Mesothelial cell of epicardium (in vitro differentiated cells): Measurements from ENCODE around the gene ZBTB40. TPM values are rescaled to one million over a fixed set of nuclear protein-coding genes. Genes with fewer than 3 reads are reported as not detected.

Experiments
- DNase-seq, 2 experiments: peaks; one replicate each; pipeline ENCODE4 v3.0.0; 2021; ENCODE audit warnings: low spot score in 2 of 2; ENCODE audit not compliant: unreplicated experiment in 2 of 2
- H3K27ac Mint-ChIP-seq: 2 replicates; pipeline ENCODE4 v1.8.0; 2021; ENCODE audit warnings: mixed read lengths
- H3K27me3 Mint-ChIP-seq: 2 replicates; pipeline ENCODE4 v1.8.0; 2021; ENCODE audit warnings: low read depth, mixed read lengths
- H3K36me3 Mint-ChIP-seq: 2 replicates; pipeline ENCODE4 v1.8.0; 2021; ENCODE audit warnings: mixed read lengths
- H3K4me1 Mint-ChIP-seq: 2 replicates; pipeline ENCODE4 v1.8.0; 2021; ENCODE audit warnings: mixed read lengths
- H3K4me3 Mint-ChIP-seq: 2 replicates; pipeline ENCODE4 v1.8.0; 2021; ENCODE audit warnings: mild to moderate bottlenecking, moderate library complexity, mixed read lengths
- H3K9me3 Mint-ChIP-seq: 2 replicates; pipeline ENCODE4 v1.8.0; 2021; ENCODE audit warnings: mixed read lengths
- CTCF ChIP-seq: fragments of 200-600 bp; sonication (generic); IDR thresholded peaks from one replicate; pipeline ENCODE4 v1.5.0; 2021; ENCODE audit warnings: antibody characterized with exemption; ENCODE audit not compliant: unreplicated experiment
- total RNA-seq: library from RNA; stranded (reverse); gene quantifications from 3 replicates; pipeline ENCODE4 v1.2.1, GENCODE V29; 2021

The ZBTB40 gene
- total RNA-seq, 1 donor from 2014 or later = 24.8 TPM

GRCh38 chr1:22443332-22443731, 8.3 kb upstream of the ZBTB40 start:
- H3K36me3 Mint-ChIP-seq = peaks cover 23% of the 10 kb centered on the region
- H3K27ac Mint-ChIP-seq = peak overlapping the region; percentile 77

GRCh38 chr1:22444856-22445255, 6.8 kb upstream of the ZBTB40 start:
- H3K9me3 Mint-ChIP-seq = peaks cover 26% of the 10 kb centered on the region
- TF ChIP-seq CTCF = no peak
- H3K27ac Mint-ChIP-seq = peak overlapping the region; percentile 37
- H3K27me3 Mint-ChIP-seq = no peaks in the 10 kb centered on the region
- no peak overlapping the region for H3K4me3 Mint-ChIP-seq
- H3K4me1 Mint-ChIP-seq = peaks cover 43% of the 10 kb centered on the region
- DNase-seq = no peak
- peaks cover 17% of the 10 kb centered on the region for H3K36me3 Mint-ChIP-seq

More at GRCh38 chr1:22443332-22443731, 8.3 kb upstream of the ZBTB40 start:
- DNase-seq = no peak
- Mint-ChIP-seq H3K4me1 (peaks cover 41% of the 10 kb centered on the region), H3K4me3 (no peak overlapping the region), H3K9me3 (peaks cover 35% of the 10 kb centered on the region), H3K27me3 (no peaks in the 10 kb centered on the region)
- no peak for TF ChIP-seq CTCF

GRCh38 chr1:22447621-22448111, 4.0 kb upstream of the ZBTB40 start:
- no peaks in the 10 kb centered on the region for H3K27me3 Mint-ChIP-seq
- H3K4me3 Mint-ChIP-seq = no peak overlapping the region

GRCh38 chr1:22449636-22450035, 2.0 kb upstream of the ZBTB40 start:
- Mint-ChIP-seq H3K4me1 (peaks cover 43% of the 10 kb centered on the region), H3K27me3 (no peaks in the 10 kb centered on the region), H3K9me3 (peaks cover 4% of the 10 kb centered on the region), H3K4me3 (no peak overlapping the region), H3K27ac (no peak overlapping the region), H3K36me3 (peaks cover 4% of the 10 kb centered on the region)
- DNase-seq = no peak
- no peak for TF ChIP-seq CTCF

More at GRCh38 chr1:22447621-22448111, 4.0 kb upstream of the ZBTB40 start:
- Mint-ChIP-seq H3K27ac (peak overlapping the region; percentile 72), H3K36me3 (peaks cover 7% of the 10 kb centered on the region), H3K4me1 (peaks cover 39% of the 10 kb centered on the region), H3K9me3 (peaks cover 7% of the 10 kb centered on the region)
- no peak for TF ChIP-seq CTCF
- no peak for DNase-seq

GRCh38 chr1:22450351-22451021, 1.2 kb upstream of the ZBTB40 start:
- Mint-ChIP-seq H3K4me3 (peak overlapping the region; percentile 57), H3K36me3 (no peaks in the 10 kb centered on the region), H3K9me3 (no peaks in the 10 kb centered on the region), H3K27me3 (no peaks in the 10 kb centered on the region), H3K4me1 (peaks cover 51% of the 10 kb centered on the region), H3K27ac (peak overlapping the region; percentile 39)
- no peak for DNase-seq
- TF ChIP-seq CTCF = no peak
